GM18499 (cell line): Measurements from ENCODE around the gene METTL16.
"Not testable (repeated sequence)": the region's sequence is repeated elsewhere in the genome, so short reads cannot be mapped to it uniquely, and the experiment has no call there.

Experiments used
- ATAC-seq: cut with Tn5 transposase; IDR thresholded peaks from one replicate; pipeline ENCODE4 v1.9.1; 2021; ENCODE audit warnings: moderate number of reproducible peaks; ENCODE audit not compliant: insufficient read depth, unreplicated experiment

Gene METTL16

GRCh38 chr17:2453325-2453724 lies 58.4 kb downstream of the METTL16 start:
- no peak for ATAC-seq

DNA sequence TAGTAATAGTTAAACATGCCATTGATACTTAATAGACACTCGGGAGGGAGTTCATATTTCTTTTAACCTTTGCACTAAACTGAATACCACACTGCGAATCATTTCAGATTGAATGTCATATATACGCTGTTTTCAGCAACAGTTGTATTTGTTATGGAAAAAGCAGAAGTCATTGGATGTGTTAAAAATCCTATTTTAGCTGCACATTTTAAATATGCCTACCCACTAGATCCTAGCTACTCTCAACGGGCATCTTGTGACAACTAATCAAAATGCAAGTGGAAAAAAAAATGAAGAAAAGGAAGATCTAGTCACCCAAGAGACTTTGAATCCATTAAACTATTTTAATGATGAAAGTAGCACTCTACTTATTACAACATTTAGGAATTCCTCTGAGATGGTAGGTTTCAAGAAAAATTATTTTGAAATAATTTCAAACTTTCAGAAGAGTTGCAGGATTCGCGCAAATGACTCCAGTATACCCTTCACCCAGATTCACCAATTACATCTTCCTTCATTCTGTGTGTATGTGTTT lies 59.4 kb downstream of the METTL16 start:
- ATAC-seq = no peak

- ATAC-seq = no peak
Measured at GRCh38 chr17:2450016-2450650, 61.6 kb downstream of the METTL16 start.

DNA sequence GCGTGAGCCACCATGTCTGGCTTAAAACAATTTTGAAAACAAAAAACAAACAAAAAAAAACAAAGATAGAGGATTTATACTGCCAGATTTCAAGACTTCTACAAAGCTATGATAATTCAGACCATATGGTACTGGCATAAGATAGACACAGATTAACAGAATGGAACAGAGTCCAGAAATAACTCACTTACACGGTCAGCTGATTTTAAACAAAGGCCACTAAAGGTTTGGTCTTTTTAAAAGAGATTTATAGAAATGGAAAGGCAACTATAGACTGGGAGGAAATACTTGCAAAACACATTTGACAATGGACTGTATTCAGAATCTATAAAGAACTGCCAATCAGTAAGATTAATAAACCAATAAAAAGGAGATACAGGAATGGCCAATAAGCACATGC lies 62.2 kb downstream of the METTL16 start:
- ATAC-seq = no peak

- ATAC-seq = not testable (repeated sequence)
Measured at GRCh38 chr17:2447479-2447878, 64.2 kb downstream of the METTL16 start.

DNA sequence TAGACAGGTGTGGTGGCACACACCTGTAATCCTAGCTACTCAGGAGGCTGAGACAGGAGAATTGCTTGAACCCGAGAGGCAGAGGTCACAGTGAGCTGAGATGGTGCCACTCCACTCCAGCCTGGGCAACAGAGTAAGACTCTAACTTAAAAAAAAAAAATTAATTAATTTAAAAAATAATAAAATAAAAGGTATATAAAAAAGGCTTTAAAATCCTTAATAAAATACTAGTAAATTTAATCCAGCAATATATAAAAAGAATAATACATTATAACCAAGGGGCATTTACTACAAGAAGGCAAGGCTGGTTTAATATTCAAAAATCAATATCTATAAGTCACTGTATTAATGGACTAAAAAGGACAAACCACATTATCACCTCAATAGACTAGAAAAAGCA lies 66.0 kb downstream of the METTL16 start:
- ATAC-seq = no peak

DNA sequence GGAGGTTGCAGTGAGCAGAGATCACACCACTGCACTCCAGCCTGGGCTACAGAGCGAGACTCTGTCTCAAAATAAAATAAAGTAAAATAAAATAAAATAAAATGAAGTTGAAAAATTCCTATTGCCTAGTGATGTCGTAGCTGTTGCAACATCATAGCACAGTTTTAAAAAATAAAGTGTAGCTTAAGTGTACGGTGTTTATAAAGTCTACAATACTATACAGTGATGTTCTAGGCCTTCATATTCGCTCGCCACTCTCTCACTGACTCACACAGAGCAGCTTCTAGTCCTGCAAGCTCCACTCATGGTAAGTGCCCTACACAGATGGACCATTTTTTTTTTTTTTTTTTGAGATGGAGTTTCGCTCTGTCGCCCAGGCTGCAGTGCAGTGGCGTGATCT lies 67.3 kb downstream of the METTL16 start:
- no peak for ATAC-seq

GRCh38 chr17:2442166-2442565 lies 69.5 kb downstream of the METTL16 start:
- ATAC-seq = no peak

DNA sequence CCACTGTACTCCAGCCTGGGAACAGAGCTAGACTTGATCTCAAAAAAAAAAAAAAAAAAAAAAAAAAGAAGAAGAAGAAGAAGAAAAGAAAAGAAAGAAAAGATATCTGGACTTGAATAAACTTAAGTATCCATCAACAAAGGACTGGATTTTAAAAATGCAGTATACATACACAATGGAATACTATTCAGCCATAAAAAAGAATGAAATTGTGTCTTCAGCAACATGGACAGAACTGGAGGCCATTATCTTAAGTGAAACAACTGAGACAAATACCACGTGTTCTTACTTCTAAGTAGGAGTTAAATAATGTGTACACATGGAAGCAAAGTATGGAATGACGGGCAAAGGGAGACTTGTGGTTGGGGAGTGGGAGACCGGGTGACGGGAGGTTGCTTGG lies 70.8 kb downstream of the METTL16 start:
- no peak for ATAC-seq

GRCh38 chr17:2439997-2440396 lies 71.7 kb downstream of the METTL16 start:
- not testable (repeated sequence) for ATAC-seq

- no peak for ATAC-seq
Measured at GRCh38 chr17:2438823-2439222, 72.9 kb downstream of the METTL16 start.

- no peak for ATAC-seq
Measured at GRCh38 chr17:2436316-2436905, 75.3 kb downstream of the METTL16 start.

- no peak for ATAC-seq
Measured at GRCh38 chr17:2435862-2436261, 75.8 kb downstream of the METTL16 start.

DNA sequence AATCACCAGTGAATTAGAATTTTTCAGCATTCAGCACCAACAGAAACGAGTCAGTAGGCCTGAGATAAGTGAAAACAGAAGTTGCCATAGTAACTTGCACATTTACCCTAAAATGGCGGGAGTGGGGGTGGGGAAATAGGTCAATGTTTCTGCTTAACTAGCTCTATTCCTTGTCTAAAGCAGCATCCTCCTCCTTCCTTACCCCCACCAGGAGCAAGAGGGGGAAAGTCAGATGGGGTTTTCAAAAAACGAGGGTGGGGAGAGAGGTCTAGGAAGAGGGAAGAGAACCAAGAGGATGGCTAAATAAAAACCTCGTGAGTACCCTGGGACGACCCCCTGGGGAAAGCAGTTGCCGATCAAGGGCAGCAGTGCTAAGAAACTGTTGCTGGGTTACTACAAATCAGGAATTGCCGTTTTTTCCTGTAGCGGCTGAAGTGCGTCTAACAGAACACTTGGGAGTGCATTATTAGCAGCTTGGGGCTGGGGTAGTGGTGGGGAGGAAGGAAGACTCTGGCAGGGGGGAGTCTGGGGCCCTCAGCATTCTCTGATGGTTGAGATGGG lies 76.4 kb downstream of the METTL16 start:
- no peak for ATAC-seq

- no peak for ATAC-seq
Measured at GRCh38 chr17:2433696-2434095, 78.0 kb downstream of the METTL16 start.

DNA sequence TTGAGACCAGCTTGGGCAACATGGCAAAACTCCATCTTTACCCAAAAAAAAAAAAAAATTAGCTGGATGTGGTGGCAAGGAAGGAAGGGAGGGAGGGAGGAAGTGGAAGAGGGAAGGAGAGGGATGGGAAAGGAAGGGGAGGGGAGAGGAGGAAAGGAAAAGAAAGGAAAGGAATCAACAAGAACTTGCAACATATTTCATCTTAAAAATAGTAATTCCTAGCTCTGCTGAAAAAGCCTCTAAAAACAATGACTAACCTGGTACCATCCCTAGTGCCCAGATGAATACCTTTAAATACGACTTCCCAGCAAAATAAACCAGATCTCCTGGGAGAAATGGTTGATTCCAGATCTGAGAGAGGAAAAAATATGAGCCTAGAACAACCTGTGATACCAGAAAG lies 83.8 kb downstream of the METTL16 start:
- ATAC-seq = no peak

- no peak for ATAC-seq
Measured at GRCh38 chr17:2427215-2427614, 84.5 kb downstream of the METTL16 start.

- no peak for ATAC-seq
Measured at GRCh38 chr17:2423271-2423670, 88.4 kb downstream of the METTL16 start.

- no peak for ATAC-seq
Measured at GRCh38 chr17:2421315-2422147, 90.2 kb downstream of the METTL16 start.

- no peak for ATAC-seq
Measured at GRCh38 chr17:2420176-2420575, 91.5 kb downstream of the METTL16 start.

DNA sequence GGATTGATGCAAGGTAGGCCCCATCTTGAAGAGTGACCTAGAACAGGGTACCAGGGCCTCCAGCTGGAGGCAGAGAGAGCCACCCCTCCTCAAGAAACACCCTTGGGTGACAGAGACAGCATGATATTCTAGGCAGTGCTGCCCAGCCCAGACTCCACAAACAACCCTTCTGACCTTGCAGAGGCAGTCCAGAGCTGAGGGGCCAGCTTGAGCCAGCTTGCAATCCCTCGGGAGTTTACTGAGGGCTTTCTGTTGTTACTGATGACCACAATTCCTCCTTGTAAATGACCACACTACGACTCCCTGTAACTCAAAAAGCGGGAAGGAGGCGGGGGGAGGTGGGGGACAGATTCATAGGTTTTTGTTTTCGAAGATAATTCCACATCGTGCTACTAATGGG lies 92.2 kb downstream of the METTL16 start:
- ATAC-seq = no peak
